Panc1 (cell line): Measurements from ENCODE around the gene SRSF10. TPM values are rescaled to one million over a fixed set of nuclear protein-coding genes. Genes with fewer than 3 reads are reported as not detected.

Experiments used
- ATAC-seq: fragments of 200-7000 bp; cut with Tn5 transposase; 2 replicates; pipeline ENCODE4 v1.9.1; 2020; ENCODE audit warnings: mild to moderate bottlenecking, moderate library complexity
- BruUV-seq: library from RNA; stranded (reverse); fragments of 400-500 nt; replicated peaks from 2 replicates; lab custom pipeline; 2021; lab: Mats Ljungman, UMichigan
- CTCF ChIA-PET: fragments of 300-600 bp; sonication (Branson Sonifier 250); formaldehyde crosslinking; loops from one replicate; lab custom pipeline; 2022; ENCODE audit warnings: antibody characterized with exemption; lab: Charles Lee
- POLR2A ChIA-PET: fragments of 300-600 bp; sonication (Branson Sonifier 250); formaldehyde crosslinking; loops from one replicate; lab custom pipeline; 2022; ENCODE audit warnings: antibody characterized with exemption; lab: Charles Lee
- DNase-seq: peaks from one replicate; pipeline ENCODE4 v3.0.0-alpha.2; 2010; ENCODE audit warnings: low read depth, low spot score
- H3K27ac ChIP-seq: 2 replicates; pipeline ENCODE4 v1.5.1; 2011; ENCODE audit warnings: mild to moderate bottlenecking, low read length, inconsistent platforms
- H3K27me3 ChIP-seq: fragments of 200-500 bp; sonication (Bioruptor generic); 2 replicates; pipeline ENCODE4 v1.6.0; 2014; ENCODE audit warnings: low read length, inconsistent platforms; ENCODE audit not compliant: control insufficient read depth, insufficient read depth
- H3K36me3 ChIP-seq: fragments of 200-500 bp; sonication (Bioruptor generic); 2 replicates; pipeline ENCODE4 v1.5.1; 2014; ENCODE audit warnings: inconsistent platforms, mild to moderate bottlenecking, low read length, moderate library complexity; ENCODE audit not compliant: control insufficient read depth, insufficient read depth
- H3K4me1 ChIP-seq: 2 replicates; pipeline ENCODE4 v1.5.1; 2011; ENCODE audit warnings: inconsistent platforms, mild to moderate bottlenecking, low read length, moderate library complexity; ENCODE audit not compliant: control insufficient read depth, insufficient read depth
- H3K4me3 ChIP-seq, 2 experiments: 2 replicates each; pipeline ENCODE4 v1.5.1; 2011 to 2012; ENCODE audit warnings: low read depth in 2 of 2, low read length in 2 of 2, mild to moderate bottlenecking in 2 of 2, inconsistent platforms in 1 of 2, moderate library complexity in 1 of 2
- H3K9me3 ChIP-seq: fragments of 200-500 bp; sonication (Bioruptor generic); 2 replicates; pipeline ENCODE4 v1.5.1; 2014; ENCODE audit warnings: low read depth, mild to moderate bottlenecking, inconsistent platforms, low read length, moderate library complexity; ENCODE audit not compliant: control insufficient read depth, insufficient read depth
- CTCF ChIP-seq: fragments of 450-650 bp; IDR thresholded peaks from 2 replicates; pipeline ENCODE4 v1.5.1; 2017; ENCODE audit warnings: mild to moderate bottlenecking
- POLR2AphosphoS5 ChIP-seq: IDR thresholded peaks from 2 replicates; pipeline ENCODE4 v1.6.1; 2012; ENCODE audit warnings: mild to moderate bottlenecking, low read depth, low read length, moderate library complexity
- REST ChIP-seq, 2 experiments: IDR thresholded peaks; 2 replicates each; pipeline ENCODE4 v1.6.1; 2011 to 2012; ENCODE audit warnings: low read depth in 2 of 2, control low read depth in 1 of 2, low read length in 1 of 2, mild to moderate bottlenecking in 1 of 2, moderate library complexity in 1 of 2; ENCODE audit not compliant: insufficient read depth in 1 of 2
- SIN3A ChIP-seq: IDR thresholded peaks from 2 replicates; pipeline ENCODE4 v1.6.1; 2012; ENCODE audit warnings: low read depth, mild to moderate bottlenecking, low read length, moderate library complexity, borderline replicate concordance; ENCODE audit not compliant: insufficient read depth
- TCF7L2 ChIP-seq: IDR thresholded peaks from 2 replicates; pipeline ENCODE4 v1.6.1; 2011; ENCODE audit warnings: mild to moderate bottlenecking, low read depth, low read length, inconsistent platforms
- in situ Hi-C: cut with HindIII; loops from 2 replicates; pipeline ENCODE4 v1.10.0; 2016; ENCODE audit warnings: low sequenced_read_pairs, low pct_unique_long_range_greater_than_20kb
- intact Hi-C: fragments of 100-400 bp; cut with micrococcal nuclease; formaldehyde crosslinking; loops from one replicate; pipeline ENCODE4 v1.10.0; 2022; ENCODE audit not compliant: unreplicated experiment
- total RNA-seq: library from RNA; stranded (reverse); gene quantifications from one replicate; pipeline ENCODE4 v1.2.1, GENCODE V29; 2021; ENCODE audit not compliant: unreplicated experiment

Gene SRSF10
- total RNA-seq, 1 experiment from 2014 or later, result 137 TPM

- in situ Hi-C loops, result no loop called here
- ATAC-seq, result no peak
- POLR2A ChIA-PET, result interaction anchor here (0.6 to 1.0 kb wide), 2 partner anchors 18 to 27 kb away, joined by 4 to 6 read pairs; no protein-coding TSS in a partner anchor
Measured at GRCh38 chr1:23930270-23930669, 49.9 kb downstream of the SRSF10 start.

GRCh38 chr1:23928789-23929188, 51.3 kb downstream of the SRSF10 start:
- Histone ChIP-seq H3K4me1 (peaks cover 3% of the 10 kb centered on the region; the same call in 1 of the 2 replicates), H3K4me3 (no peak overlapping the region), H3K36me3 (no peaks in the 10 kb centered on the region), H3K27ac (no peak overlapping the region), H3K9me3 (no peaks in the 10 kb centered on the region), H3K27me3 (no peaks in the 10 kb centered on the region)
- DNase-seq (no peak), ATAC-seq (no peak)
- in situ Hi-C loops, result no loop called here
- no TSS peak for BruUV-seq
- ChIA-PET POLR2A (no interaction called here), CTCF (no interaction called here)
- intact Hi-C loops, result no loop called here
- TF ChIP-seq POLR2AphosphoS5 (no peak), REST (IDR thresholded peaks at IDR 0.05; ENCODE audit: insufficient read depth in 1 of 2, low read depth in 2 of 2, low read length in 1 of 2) (no peak), TCF7L2 (no peak)

More at GRCh38 chr1:23930270-23930669, 49.9 kb downstream of the SRSF10 start:
- no TSS peak for BruUV-seq
- TF ChIP-seq TCF7L2, result no peak
- no peak for TF ChIP-seq POLR2AphosphoS5
- no peak for TF ChIP-seq CTCF
- TF ChIP-seq SIN3A, result no peak
- TF ChIP-seq REST (IDR thresholded peaks at IDR 0.05; ENCODE audit: insufficient read depth in 1 of 2, low read depth in 2 of 2, low read length in 1 of 2), result no peak
- intact Hi-C loops, result no loop called here
- H3K4me1 ChIP-seq, result peaks cover 3% of the 10 kb centered on the region; the same call in 1 of the 2 replicates
- H3K4me3 ChIP-seq, result no peak overlapping the region
- no peaks in the 10 kb centered on the region for H3K36me3 ChIP-seq
- H3K9me3 ChIP-seq, result no peaks in the 10 kb centered on the region
- DNase-seq, result no peak
- H3K27me3 ChIP-seq, result no peaks in the 10 kb centered on the region
- H3K27ac ChIP-seq, result no peak overlapping the region
- CTCF ChIA-PET, result interaction anchor here (0.5 kb wide), 1 partner anchor 213 kb away, joined by 9 read pairs; no protein-coding TSS in a partner anchor
